Astrocyte of the spinal cord (primary cell): Measurements from ENCODE around the gene ARHGAP11B.
"Not testable (repeated sequence)": the region's sequence is repeated elsewhere in the genome, so short reads cannot be mapped to it uniquely, and the experiment has no call there.

ENCODE experiments used
- DNase-seq: peaks from one replicate; pipeline ENCODE4 v3.0.0; 2011; ENCODE audit warnings: low read depth, low spot score
- H3K4me3 ChIP-seq: 2 replicates; pipeline ENCODE4 v1.5.1; 2011; ENCODE audit warnings: low read depth, mild to moderate bottlenecking, low read length, moderate library complexity
- in situ Hi-C: cut with HindIII; loops from 2 replicates; pipeline ENCODE4 v1.10.0; 2017; ENCODE audit warnings: low sequenced_read_pairs
- TF ChIP-seq, protein P1 (sequence below): IDR thresholded peaks from 2 replicates; pipeline ENCODE4 v1.5.1; 2012; ENCODE audit warnings: low read depth, mild to moderate bottlenecking, low read length, inconsistent platforms

The ARHGAP11B gene

DNA sequence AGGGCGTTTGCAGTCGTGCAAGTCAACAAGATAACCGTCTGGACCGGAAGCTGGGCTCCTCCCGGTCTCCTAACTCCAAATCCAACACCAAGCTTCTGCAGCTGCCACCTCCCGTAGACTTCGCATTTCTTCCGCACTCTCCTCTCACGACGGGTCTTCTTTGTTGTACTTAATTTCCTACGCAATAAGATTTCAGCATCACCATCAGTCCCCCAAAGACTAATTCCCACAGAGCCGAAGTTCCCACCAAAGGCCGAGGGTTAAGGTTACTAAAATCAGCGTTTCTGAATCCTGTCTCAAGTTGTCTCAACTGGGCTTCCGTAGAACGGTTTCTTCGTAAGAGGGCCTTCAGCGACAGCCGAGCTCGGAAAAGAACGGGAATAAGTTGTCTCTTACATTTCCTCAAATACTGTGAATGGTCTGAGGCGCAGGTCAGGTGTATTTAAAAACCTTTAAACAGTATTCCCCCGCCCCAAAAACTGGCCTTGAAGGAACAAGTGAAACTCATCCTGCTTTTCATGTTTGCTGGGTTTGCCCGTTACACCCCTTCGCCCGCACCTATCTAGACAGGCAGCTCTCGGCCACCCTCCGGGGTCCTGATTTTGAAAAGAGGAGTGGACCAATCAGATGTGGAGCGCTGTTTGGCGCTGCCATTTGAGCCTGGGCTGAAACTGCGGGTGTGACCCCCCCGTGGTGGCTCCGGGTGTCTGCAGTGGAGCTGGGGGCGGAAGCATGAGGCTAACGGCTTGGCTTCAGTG is at the start of gene ARHGAP11B:
Gene ARHGAP11B, plus strand, starts transcription at position 693 of the 758 bp plus-strand sequence.
- in situ Hi-C loops, result not testable (repeated sequence)
- H3K4me3 ChIP-seq, result peak within 1 kb of the TSS; percentile 76
- DNase-seq, result peak; percentile 98

DNA sequence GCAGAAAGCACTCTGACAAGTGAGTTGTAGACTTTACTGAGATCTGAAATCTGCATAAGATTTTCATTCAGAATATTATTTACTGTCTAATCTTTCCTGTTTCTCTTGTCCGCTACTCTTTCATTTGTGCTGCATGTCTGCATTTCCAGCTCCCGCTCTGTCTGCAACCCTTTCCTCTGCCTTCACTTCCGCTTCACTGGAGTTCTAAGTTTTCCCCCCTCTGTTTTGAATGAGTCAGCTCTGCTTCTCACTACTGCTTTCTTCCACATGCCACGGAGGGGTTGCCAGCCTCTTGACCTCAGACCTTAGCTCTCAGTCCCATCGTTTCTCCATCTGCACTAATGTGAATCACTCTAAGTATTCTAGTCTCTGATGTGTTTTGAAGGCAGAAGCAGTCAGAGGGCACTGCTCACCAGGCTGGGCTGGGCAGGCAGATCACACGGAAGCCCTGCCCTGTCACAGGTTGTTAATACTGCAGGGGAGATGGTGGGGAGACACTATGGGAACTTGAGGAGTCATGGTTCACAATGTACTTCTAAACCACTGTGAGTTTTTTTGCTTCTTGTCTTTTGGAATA is 46.4 kb upstream of the ARHGAP11B start:
- in situ Hi-C loops, H3K4me3 ChIP-seq, DNase-seq: not testable (repeated sequence)

DNA sequence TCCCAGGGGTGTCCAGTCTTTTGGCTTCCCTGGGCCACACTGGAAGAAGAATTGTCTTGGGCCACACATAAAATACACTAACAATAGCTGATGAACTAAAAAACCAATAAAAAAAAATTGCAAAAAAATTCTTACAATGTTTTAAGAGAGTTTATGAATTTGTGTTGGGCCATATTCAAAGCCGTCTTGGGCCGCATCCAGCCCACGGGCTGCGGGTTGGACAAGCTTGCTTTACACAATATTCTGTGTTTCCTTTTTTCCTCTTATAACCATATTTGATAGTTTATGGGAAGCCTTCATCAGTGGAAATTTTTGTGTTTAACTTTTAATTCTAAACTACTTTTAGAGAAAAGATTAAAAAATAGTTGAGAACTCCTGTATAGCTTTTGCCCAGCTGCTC is 45.2 kb upstream of the ARHGAP11B start:
- DNase-seq, in situ Hi-C loops, H3K4me3 ChIP-seq: not testable (repeated sequence)

DNA sequence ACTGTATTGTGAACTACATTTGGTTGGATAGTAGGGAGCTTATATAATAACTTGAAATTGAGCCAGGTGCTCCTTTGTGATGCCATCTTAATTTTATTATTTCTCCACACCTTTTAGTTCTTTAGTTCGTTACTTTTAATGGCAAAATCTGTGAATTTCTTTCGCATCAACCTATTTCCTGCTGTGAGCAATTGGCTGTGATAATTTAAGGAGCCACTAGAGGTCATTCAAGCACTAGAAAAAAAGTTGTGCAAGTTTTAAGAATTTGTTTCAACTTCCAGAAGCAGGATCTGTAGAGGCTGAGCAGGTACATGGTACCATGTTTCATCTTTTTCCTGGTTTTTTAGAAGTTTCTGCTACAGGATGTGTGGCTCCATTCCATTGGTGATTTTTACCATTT is 27.0 kb upstream of the ARHGAP11B start:
- DNase-seq, in situ Hi-C loops, H3K4me3 ChIP-seq: not testable (repeated sequence)

DNA sequence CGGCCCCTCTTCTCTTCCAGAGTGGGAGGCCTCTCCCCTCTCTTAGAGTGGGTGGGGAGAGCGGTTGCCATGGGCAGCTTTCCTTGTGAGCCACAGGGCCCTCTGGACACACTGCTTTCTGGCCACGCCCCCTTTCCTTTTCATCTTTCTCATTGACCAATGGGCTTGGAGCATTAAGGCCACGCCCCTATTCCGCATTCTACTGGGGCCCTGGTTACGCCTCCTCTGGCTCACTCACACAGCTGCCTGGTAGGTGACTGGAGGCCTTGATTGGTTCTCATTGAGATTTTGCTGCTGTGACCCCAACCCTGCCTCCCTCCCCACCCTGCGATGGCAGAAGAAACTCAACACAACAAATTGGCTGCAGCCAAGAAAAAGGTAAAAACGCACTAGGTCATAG is 22.1 kb upstream of the ARHGAP11B start, which contains the start of gene GOLGA8H:
Gene GOLGA8H, plus strand, starts transcription at position 233 of the 400 bp plus-strand sequence. Its CDS starts 98 bp downstream, at position 331.
- DNase-seq, H3K4me3 ChIP-seq, in situ Hi-C loops: not testable (repeated sequence)

DNA sequence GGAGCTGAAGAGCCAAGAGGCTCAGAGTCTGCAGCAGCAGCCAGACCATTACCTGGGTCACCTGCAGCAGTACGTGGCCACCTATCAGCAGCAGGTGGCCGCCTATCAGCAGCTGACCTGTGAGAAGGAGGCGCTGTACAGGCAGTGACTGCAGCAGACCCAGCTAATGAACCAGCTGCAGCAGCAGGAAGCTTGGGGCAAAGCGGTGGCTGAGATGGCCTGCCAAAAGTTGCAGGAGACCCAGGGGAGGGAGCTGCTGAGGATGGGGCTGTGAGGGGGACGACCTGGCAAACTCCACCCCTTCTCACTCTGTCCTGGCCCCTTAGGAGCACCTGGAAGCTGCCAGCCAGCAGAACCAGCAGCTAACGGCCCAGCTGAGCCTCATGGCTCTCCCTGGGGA is 13.7 kb upstream of the ARHGAP11B start:
- in situ Hi-C loops, DNase-seq, H3K4me3 ChIP-seq: not testable (repeated sequence)

DNA sequence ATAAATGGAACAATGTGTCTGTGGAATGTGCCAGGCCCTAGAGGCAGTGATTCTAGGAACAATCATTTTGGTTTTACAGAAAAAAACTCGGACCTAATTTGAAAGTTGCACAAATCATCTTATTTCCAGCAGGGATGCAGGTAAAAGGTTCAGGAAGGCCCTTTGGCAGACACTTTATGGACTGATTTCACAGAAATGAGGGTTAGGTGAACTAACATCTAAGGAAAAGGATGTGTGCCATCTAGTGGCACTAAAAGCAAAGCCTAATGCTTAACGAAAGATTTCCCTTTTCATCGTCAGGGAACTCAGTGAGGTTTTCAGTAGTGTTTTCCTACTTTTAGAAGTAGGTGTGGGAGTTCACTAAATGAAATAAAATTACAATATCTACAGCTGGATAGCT is 4.6 kb upstream of the ARHGAP11B start:
- H3K4me3 ChIP-seq, in situ Hi-C loops: not testable (repeated sequence)
- peak; percentile 12 for DNase-seq

DNA sequence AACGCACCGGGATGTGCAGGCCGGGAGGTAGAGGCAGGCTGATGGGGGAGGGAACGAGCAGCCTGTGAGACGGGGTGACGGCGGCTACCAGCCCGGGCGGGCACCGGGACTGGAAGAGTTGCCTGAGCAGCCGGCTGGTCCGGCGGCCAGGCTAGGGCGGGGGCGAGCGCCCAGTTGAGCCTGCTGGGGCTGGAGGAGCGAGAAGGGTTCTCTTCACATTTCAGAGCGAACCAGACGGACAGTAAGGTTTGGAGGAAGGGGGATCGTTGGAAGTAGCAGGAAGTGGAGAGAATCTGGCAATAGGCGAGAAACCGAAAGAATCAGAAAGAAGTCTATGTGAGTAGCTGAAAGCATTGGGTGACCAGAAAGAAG is 252 bp downstream of the ARHGAP11B start:
- H3K4me3 ChIP-seq, result peak overlapping the region; percentile 76
- in situ Hi-C loops, result not testable (repeated sequence)
- DNase-seq, result peak; percentile 29

DNA sequence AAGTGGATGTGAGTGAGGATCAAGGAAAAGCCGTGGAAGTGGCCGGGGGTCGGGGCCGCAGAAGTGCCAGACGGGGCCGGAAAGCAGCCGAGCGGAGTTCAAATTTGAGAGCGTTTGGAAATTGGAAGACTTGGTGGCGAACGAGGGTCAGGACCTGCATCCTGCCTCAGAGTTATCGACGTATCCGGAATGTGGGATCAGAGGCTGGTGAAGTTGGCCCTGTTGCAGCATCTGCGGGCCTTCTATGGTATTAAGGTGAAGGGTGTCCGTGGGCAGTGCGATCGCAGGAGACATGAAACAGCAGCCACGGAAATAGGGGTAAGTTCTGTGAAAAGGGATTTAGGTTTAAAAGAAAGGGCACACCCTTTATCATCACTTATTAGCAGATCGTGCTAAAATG is 704 bp downstream of the ARHGAP11B start:
- peak overlapping the region; percentile 76 for H3K4me3 ChIP-seq
- in situ Hi-C loops, DNase-seq: not testable (repeated sequence)

DNA sequence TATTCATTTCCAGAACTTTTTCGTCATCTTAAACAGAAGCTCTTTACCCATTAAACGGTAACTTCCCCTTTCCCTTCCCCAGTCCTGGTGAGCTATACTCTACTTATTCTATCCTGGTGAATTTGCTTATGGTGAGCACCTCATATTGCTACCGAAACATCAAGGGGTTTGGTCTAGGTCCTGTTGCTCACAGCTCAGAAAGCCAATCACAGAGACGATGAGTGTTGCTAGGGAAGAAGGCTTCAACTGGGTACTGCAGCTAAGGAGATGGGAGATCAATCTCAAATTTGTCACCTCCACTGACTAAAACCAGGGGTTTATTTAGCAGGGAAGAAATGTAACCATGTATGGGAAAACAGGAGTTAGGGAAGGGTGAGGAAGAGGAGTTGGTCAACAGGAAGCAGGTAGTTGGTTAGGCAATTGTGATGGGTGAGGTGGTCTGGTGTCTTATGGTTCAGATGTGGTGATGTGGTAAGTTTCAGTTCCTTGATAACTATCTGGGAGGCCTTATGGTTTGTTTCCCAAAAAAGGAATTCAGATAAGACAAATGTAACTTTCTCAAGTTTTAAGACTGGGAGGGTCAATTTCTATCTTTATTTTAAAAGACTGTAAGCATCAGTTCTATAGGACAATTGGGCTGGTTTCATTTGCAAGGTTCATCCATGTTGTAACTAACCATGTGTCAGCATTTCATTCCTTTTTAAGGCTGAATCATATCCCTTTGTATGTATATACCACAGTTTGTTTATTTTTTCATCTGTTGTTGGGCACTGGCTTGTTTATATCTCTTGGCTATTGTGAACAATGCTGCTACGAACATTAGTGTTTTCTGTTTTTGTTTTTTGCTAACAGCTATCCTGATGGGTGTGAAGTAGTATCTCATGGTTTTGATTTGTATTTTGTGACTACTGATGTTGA is 24.3 kb downstream of the ARHGAP11B start:
- TF ChIP-seq, protein P1, sequence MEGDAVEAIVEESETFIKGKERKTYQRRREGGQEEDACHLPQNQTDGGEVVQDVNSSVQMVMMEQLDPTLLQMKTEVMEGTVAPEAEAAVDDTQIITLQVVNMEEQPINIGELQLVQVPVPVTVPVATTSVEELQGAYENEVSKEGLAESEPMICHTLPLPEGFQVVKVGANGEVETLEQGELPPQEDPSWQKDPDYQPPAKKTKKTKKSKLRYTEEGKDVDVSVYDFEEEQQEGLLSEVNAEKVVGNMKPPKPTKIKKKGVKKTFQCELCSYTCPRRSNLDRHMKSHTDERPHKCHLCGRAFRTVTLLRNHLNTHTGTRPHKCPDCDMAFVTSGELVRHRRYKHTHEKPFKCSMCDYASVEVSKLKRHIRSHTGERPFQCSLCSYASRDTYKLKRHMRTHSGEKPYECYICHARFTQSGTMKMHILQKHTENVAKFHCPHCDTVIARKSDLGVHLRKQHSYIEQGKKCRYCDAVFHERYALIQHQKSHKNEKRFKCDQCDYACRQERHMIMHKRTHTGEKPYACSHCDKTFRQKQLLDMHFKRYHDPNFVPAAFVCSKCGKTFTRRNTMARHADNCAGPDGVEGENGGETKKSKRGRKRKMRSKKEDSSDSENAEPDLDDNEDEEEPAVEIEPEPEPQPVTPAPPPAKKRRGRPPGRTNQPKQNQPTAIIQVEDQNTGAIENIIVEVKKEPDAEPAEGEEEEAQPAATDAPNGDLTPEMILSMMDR, result no peak
- DNase-seq, result no peak
- no peak overlapping the region for H3K4me3 ChIP-seq
- in situ Hi-C loops, result no loop called here

DNA sequence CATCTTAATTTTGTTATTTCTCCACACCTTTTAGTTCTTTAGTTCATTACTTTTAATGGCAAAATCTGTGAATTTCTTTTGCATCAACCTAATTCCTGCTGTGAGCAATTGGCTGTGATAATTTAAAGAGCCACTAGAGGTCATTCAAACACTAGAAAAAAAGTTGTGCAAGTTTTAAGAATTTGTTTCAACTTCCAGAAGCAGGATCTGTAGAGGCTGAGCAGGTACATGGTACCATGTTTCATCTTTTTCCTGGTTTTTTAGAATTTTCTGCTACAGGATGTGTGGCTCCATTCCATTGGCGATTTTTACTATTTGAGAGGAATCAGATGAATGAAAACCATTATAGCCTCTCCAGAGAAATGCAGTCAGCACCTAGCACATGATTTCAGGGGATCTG is 35.2 kb downstream of the ARHGAP11B start:
- TF ChIP-seq, protein P1, result peak; percentile 18
- in situ Hi-C loops, DNase-seq, H3K4me3 ChIP-seq: not testable (repeated sequence)

DNA sequence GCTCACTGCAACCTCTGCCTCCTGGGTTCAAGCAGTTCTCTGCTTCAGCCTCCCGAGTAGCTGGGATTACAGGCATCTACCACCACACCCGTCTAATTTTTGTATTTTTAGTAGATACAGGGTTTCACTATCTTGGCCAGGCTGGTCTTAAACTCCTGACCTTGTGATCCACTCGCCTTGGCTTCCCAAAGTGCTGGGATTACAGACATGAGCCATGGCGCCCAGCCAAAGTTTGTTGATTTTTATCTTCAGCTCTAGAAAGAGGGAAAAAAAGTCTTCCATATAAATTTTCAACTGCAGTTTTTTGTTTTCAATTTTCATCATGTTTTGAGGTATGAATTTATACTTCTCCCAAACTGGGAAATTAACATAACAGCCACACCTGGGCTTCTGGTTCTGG is 43.7 kb downstream of the ARHGAP11B start:
- H3K4me3 ChIP-seq, DNase-seq, in situ Hi-C loops: not testable (repeated sequence)
